M059J (cell line): ENCODE data around the gene ZBTB33. TPM values are rescaled to one million over a fixed set of nuclear protein-coding genes. Genes with fewer than 3 reads are reported as not detected.
A peak's percentile ranks its signal among the peaks of the same experiment; 100 is the strongest.

Experiments
- DNase-seq: peaks from one replicate; pipeline ENCODE4 v3.0.0-alpha.2; 2012; ENCODE audit warnings: low read depth
- total RNA-seq: library from RNA; depleted of rRNA; stranded (reverse); fragments of >200 nt; shearing (Covaris generic); gene quantifications from 2 replicates; pipeline ENCODE4 v1.2.3, GENCODE V29; 2014; rRNA removed

The ZBTB33 gene
- total RNA-seq, 1 experiment from 2014 or later: 43.5 TPM

GRCh38 chrX:120306630-120307029 is 56.0 kb downstream of the ZBTB33 start:
- peak; percentile 56 for DNase-seq

Other genes with a start within 250 kb of the ZBTB33 start
- not detected in 2 replicates for gene RHOXF2B, start 173.1 kb upstream of the ZBTB33 start, total RNA-seq
- not detected in 2 replicates for gene RHOXF1, start 134.9 kb upstream of the ZBTB33 start, total RNA-seq
- not detected in 2 replicates for gene RHOXF2, start 92.2 kb upstream of the ZBTB33 start, total RNA-seq
- 1.9 and 2.6 TPM in 2 replicates for gene TMEM255A, start 60.6 kb downstream of the ZBTB33 start, total RNA-seq
- not detected in 2 replicates for gene ATP1B4, start 111.3 kb downstream of the ZBTB33 start, total RNA-seq
- 316 and 327 TPM in 2 replicates for gene LAMP2, start 218.5 kb downstream of the ZBTB33 start, total RNA-seq